Activated T-helper 2 cell treated with anti-CD3 and anti-CD28 coated beads, Interferon-gamma antibody, Interleukin-2, Interleukin-4, amounts not matched to agents 10 μg/mL and 5 μg/mL and 100 μg/mL, durations not matched to agents 14 hours and 24 hours and 36 hours (primary cell): ENCODE results near the gene BMP5. TPM values are rescaled to one million over a fixed set of nuclear protein-coding genes. Genes with fewer than 3 reads are reported as not detected.

Source experiments
- DNase-seq: peaks from one replicate; pipeline ENCODE4 v3.0.0; 2021; ENCODE audit warnings: low spot score
- H3K27ac Mint-ChIP-seq: one replicate; pipeline ENCODE4 v1.8.0; 2021; ENCODE audit warnings: mixed read lengths
- H3K27me3 Mint-ChIP-seq: one replicate; pipeline ENCODE4 v1.8.0; 2021; ENCODE audit warnings: low read depth, mixed read lengths
- H3K36me3 Mint-ChIP-seq: one replicate; pipeline ENCODE4 v1.8.0; 2021; ENCODE audit warnings: low read depth, mixed read lengths
- H3K4me1 Mint-ChIP-seq: one replicate; pipeline ENCODE4 v1.8.0; 2021; ENCODE audit warnings: low read depth, mixed read lengths
- H3K4me3 Mint-ChIP-seq: one replicate; pipeline ENCODE4 v1.8.0; 2021; ENCODE audit warnings: low read depth, mild to moderate bottlenecking, moderate library complexity, mixed read lengths
- H3K9me3 Mint-ChIP-seq: one replicate; pipeline ENCODE4 v1.8.0; 2021; ENCODE audit warnings: mixed read lengths
- intact Hi-C: fragments of 100-400 bp; cut with micrococcal nuclease; formaldehyde crosslinking; loops from one replicate; pipeline ENCODE4 v1.15.1; 2023
- total RNA-seq: library from RNA; stranded (reverse); gene quantifications from 2 replicates; pipeline ENCODE4 v1.2.3, GENCODE V29; 2022

BMP5 gene
- total RNA-seq, 1 donor from 2014 or later, result not detected

DNA sequence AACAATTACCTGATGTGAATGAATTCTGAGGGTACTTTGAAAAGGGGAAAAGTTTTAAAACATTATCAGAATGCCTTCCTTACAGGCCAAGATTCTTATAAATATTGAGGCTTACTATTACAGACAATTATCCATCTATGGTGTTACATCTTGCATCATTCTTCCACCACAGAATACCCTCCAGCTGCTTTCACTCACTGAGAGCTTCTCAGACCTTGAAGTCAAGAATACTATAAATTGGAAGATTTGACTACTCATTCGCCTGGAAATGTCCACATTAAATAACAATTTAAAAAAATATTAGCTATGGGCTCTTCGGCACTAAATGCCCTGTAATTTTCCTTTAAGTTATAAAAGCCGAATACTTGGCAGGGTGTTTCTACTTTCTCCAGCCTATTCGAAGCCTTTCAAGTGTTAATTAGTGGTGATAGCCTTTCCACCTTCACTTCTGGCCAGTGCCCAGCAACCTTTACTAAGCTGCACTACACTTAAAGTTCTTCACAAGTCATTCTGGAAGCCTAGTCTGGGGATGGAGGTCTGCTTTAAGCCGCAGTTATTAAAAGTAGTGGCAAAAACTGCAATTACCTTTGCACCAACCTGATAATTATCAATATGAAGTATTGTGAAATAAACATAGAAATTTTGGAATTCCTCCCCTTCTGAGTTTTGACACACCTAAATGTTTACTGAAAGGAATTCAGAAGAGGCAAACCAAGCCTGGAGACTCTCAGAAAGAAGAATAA, 100.9 kb downstream of the BMP5 start:
- Mint-ChIP-seq H3K9me3 (peaks cover 4% of the 10 kb centered on the region), H3K4me1 (no peaks in the 10 kb centered on the region), H3K27me3 (no peaks in the 10 kb centered on the region), H3K4me3 (no peak overlapping the region), H3K36me3 (no peaks in the 10 kb centered on the region), H3K27ac (no peak overlapping the region)
- no peak for DNase-seq
- intact Hi-C loops, result no loop called here

- Mint-ChIP-seq H3K27ac (no peak overlapping the region), H3K36me3 (no peaks in the 10 kb centered on the region), H3K4me3 (no peak overlapping the region), H3K4me1 (no peaks in the 10 kb centered on the region), H3K27me3 (no peaks in the 10 kb centered on the region), H3K9me3 (peaks cover 4% of the 10 kb centered on the region)
- intact Hi-C loops, result no loop called here
- no peak for DNase-seq
These were observed 101.7 kb downstream of the BMP5 start for GRCh38 chr6:55773620-55774216.

DNA sequence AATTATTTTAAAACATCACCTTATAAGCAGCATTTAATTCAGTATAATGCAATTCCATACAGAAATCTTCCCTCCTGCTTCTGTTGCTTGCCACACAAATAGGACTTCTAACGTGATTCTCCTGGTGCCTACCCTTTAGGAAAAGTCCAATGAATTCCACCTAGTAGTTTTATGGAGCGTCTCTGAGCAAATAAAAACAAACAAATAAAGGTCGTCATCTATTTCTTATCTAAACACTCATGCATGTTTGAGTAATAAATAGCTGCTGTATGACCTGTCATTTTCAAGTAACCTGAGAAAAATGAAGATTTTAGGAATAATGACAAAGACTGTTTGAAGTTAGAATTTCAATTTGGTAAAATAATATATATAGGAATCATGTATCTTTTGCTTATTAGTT, 102.7 kb downstream of the BMP5 start:
- DNase-seq, result no peak
- no peaks in the 10 kb centered on the region for H3K9me3 Mint-ChIP-seq
- intact Hi-C loops, result no loop called here
- no peak overlapping the region for H3K4me3 Mint-ChIP-seq
- H3K27ac Mint-ChIP-seq, result no peak overlapping the region
- H3K36me3 Mint-ChIP-seq, result no peaks in the 10 kb centered on the region
- no peaks in the 10 kb centered on the region for H3K27me3 Mint-ChIP-seq
- no peaks in the 10 kb centered on the region for H3K4me1 Mint-ChIP-seq

- Mint-ChIP-seq H3K4me1 (no peaks in the 10 kb centered on the region), H3K36me3 (no peaks in the 10 kb centered on the region), H3K27ac (no peak overlapping the region), H3K9me3 (peaks cover 4% of the 10 kb centered on the region), H3K4me3 (no peak overlapping the region), H3K27me3 (no peaks in the 10 kb centered on the region)
- DNase-seq, result no peak
- intact Hi-C loops, result no loop called here
These were observed 115.9 kb downstream of the BMP5 start for GRCh38 chr6:55759536-55759935.

DNA sequence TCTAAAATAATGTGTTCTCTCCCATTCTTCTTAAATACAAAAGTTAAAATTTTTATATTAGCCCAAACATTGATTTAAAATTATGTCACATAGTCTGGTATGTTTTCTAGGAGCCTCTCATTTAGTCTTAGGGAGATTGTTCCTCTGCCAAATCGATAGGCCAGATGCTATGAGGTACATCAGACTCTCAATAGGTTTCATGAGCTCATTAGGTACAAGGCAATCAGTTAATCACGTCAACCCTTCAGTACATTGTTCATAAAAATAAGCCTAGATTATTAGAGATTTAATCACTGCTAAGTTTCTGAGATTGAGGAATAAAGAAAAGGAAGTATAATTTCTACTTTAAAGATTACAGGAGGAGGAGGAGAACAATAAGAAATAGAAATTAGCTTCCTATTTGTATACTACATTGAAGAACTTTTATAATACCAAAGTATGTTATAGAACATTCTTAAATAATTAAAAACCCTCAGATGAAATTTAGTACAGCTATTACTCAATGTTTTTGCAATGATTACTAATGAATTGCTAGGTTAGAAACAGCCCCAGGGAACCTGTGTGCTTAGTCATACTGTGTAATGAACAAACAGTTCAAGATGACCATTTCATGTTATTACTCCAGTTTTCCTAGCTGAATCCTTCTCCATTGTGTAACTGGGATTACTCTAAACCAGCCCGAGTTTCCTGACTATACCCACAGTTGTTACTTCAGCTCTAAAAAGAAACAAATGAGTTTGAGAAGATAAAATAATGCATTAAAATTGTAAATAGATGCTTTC, 117.0 kb downstream of the BMP5 start:
- intact Hi-C loops, result no loop called here
- Mint-ChIP-seq H3K9me3 (peaks cover 4% of the 10 kb centered on the region), H3K27me3 (no peaks in the 10 kb centered on the region), H3K4me1 (no peaks in the 10 kb centered on the region), H3K27ac (no peak overlapping the region), H3K36me3 (no peaks in the 10 kb centered on the region), H3K4me3 (no peak overlapping the region)
- no peak for DNase-seq

GRCh38 chr6:55756531-55757031, 118.8 kb downstream of the BMP5 start:
- H3K4me1 Mint-ChIP-seq, result no peaks in the 10 kb centered on the region
- H3K27me3 Mint-ChIP-seq, result no peaks in the 10 kb centered on the region
- intact Hi-C loops, result no loop called here
- no peaks in the 10 kb centered on the region for H3K36me3 Mint-ChIP-seq
- no peak overlapping the region for H3K27ac Mint-ChIP-seq
- no peak for DNase-seq
- no peak overlapping the region for H3K4me3 Mint-ChIP-seq
- H3K9me3 Mint-ChIP-seq, result peaks cover 7% of the 10 kb centered on the region

DNA sequence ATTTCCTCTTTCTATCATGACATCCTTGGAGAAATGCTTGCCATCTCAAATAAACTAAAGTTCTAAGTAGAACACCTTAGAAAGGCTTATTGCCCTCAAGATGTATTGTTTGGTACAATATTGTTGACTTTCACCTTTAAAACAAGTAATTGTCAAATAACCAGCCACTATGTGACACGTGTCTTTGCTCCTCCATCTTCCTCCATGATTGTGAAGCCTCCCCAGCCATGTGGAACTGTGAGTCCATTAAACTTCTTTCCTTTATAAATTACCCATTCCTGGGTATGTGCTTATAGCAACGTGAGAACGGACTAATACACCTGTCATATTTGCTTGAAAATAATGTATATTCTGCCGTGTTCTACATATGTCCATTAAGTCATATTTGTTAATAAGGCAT, 126.5 kb downstream of the BMP5 start:
- no peaks in the 10 kb centered on the region for H3K4me1 Mint-ChIP-seq
- H3K36me3 Mint-ChIP-seq, result no peaks in the 10 kb centered on the region
- intact Hi-C loops, result no loop called here

GRCh38 chr6:55746473-55746872, 128.9 kb downstream of the BMP5 start:
- H3K36me3 Mint-ChIP-seq, result no peaks in the 10 kb centered on the region
- intact Hi-C loops, result no loop called here
- no peak overlapping the region for H3K27ac Mint-ChIP-seq
- H3K9me3 Mint-ChIP-seq, result peaks cover 24% of the 10 kb centered on the region
- H3K4me3 Mint-ChIP-seq, result no peak overlapping the region
- no peaks in the 10 kb centered on the region for H3K27me3 Mint-ChIP-seq
- no peaks in the 10 kb centered on the region for H3K4me1 Mint-ChIP-seq
- no peak for DNase-seq

More for the DNA sequence above, 126.5 kb downstream of the BMP5 start:
- no peaks in the 10 kb centered on the region for H3K27me3 Mint-ChIP-seq
- H3K9me3 Mint-ChIP-seq, result peaks cover 18% of the 10 kb centered on the region
- H3K4me3 Mint-ChIP-seq, result no peak overlapping the region
- H3K27ac Mint-ChIP-seq, result no peak overlapping the region
- no peak for DNase-seq

GRCh38 chr6:55734256-55734655, 141.1 kb downstream of the BMP5 start:
- H3K4me1 Mint-ChIP-seq, result no peaks in the 10 kb centered on the region
- no peaks in the 10 kb centered on the region for H3K27me3 Mint-ChIP-seq
- no peaks in the 10 kb centered on the region for H3K36me3 Mint-ChIP-seq
- no peak overlapping the region for H3K27ac Mint-ChIP-seq
- H3K4me3 Mint-ChIP-seq, result no peak overlapping the region
- H3K9me3 Mint-ChIP-seq, result peaks cover 35% of the 10 kb centered on the region
- intact Hi-C loops, result no loop called here
- DNase-seq, result no peak

GRCh38 chr6:55729665-55730064, 145.7 kb downstream of the BMP5 start:
- Mint-ChIP-seq H3K27ac (no peak overlapping the region), H3K36me3 (no peaks in the 10 kb centered on the region), H3K9me3 (peaks cover 21% of the 10 kb centered on the region), H3K4me3 (no peak overlapping the region), H3K4me1 (no peaks in the 10 kb centered on the region), H3K27me3 (no peaks in the 10 kb centered on the region)
- no peak for DNase-seq
- intact Hi-C loops, result no loop called here

DNA sequence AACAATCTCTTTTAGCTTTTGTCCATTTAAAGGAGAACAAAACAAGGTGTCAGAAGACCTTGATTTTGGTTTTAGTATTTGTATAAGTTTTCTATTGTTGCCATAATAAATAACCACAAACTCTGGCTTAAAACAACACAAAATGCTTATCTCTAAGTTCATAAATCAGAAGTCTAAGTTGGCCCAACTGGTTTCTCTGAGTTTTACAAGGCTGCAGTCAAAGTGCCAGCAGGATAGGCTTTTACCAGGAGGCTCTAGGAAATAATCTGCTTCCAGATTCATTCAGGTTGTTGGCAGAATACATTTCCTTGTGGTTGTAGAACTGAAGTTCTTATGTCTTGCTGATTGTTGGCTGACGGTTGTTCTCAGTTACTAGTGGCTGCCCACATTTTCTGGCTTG, 149.2 kb downstream of the BMP5 start:
- no peaks in the 10 kb centered on the region for H3K36me3 Mint-ChIP-seq
- intact Hi-C loops, result no loop called here
- H3K4me1 Mint-ChIP-seq, result no peaks in the 10 kb centered on the region

DNA sequence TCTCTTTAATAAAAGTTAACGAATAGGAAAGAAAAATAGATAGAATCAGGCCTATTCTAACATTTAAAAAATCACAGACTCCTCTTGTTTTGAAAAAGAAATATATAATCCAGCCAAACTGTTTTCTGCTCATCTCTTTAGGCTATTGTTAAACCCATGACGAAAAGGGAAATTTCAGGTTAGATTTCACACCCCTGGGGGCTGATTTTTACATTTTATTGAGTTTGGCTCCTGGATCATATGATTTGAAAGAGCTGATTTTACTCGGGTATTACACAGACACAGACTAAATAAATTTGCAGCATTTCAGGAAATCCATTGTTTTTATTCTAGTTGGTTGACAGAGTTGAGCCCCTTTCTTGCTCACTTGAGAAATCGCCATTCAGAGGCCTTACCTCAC, 160.6 kb downstream of the BMP5 start:
- DNase-seq, result no peak
- no peaks in the 10 kb centered on the region for H3K36me3 Mint-ChIP-seq
- intact Hi-C loops, result no loop called here
- H3K4me3 Mint-ChIP-seq, result no peak overlapping the region
- H3K27me3 Mint-ChIP-seq, result no peaks in the 10 kb centered on the region
- no peaks in the 10 kb centered on the region for H3K4me1 Mint-ChIP-seq
- H3K27ac Mint-ChIP-seq, result no peak overlapping the region
- H3K9me3 Mint-ChIP-seq, result peaks cover 17% of the 10 kb centered on the region

More for the DNA sequence above, 149.2 kb downstream of the BMP5 start:
- no peak for DNase-seq
- H3K9me3 Mint-ChIP-seq, result peaks cover 8% of the 10 kb centered on the region
- H3K27me3 Mint-ChIP-seq, result no peaks in the 10 kb centered on the region
- no peak overlapping the region for H3K27ac Mint-ChIP-seq
- H3K4me3 Mint-ChIP-seq, result no peak overlapping the region

DNA sequence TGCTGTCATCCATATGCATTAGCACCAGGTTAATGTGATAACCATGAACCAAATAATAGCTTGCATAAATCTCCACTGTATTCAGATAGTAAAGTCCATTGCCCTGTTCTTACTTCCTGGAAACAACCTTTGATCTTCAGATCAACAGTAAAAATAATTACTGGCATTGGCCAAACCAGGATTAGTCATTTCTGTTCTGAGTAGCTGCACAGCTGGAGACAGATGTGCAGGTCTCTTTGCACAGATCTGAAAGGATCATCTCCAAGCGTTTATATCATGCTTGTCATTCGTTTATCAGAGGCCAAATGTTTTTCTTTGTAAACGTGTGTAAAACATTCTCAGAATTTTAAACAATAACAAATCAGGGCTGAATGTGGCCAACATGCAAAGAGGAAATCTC, 162.0 kb downstream of the BMP5 start:
- H3K4me1 Mint-ChIP-seq, result no peaks in the 10 kb centered on the region
- intact Hi-C loops, result no loop called here
- H3K27me3 Mint-ChIP-seq, result no peaks in the 10 kb centered on the region
- no peaks in the 10 kb centered on the region for H3K36me3 Mint-ChIP-seq
- H3K27ac Mint-ChIP-seq, result no peak overlapping the region
- H3K4me3 Mint-ChIP-seq, result no peak overlapping the region
- peaks cover 20% of the 10 kb centered on the region for H3K9me3 Mint-ChIP-seq
- DNase-seq, result no peak
